ENCODE results near the gene RIBC1. TPM values are rescaled to one million over a fixed set of nuclear protein-coding genes. Genes with fewer than 3 reads are reported as not detected.

Gene RIBC1
- total RNA-seq, 1 donor from 2014 or later: 0.74 TPM

Small RNAs within 50 kb of the gene (small RNA-seq; reads per million reads assigned to genes)
- not detected for gene MIR6857 (ENCODE audit: low replicate concordance)
- not detected for gene VTRNA3-1P (ENCODE audit: low replicate concordance)

Other genes starting within 250 kb of the RIBC1 start
- gene KDM5C, start 197.7 kb upstream of the RIBC1 start, total RNA-seq: 105 TPM
- 14.0 TPM for gene IQSEC2, start 141.3 kb upstream of the RIBC1 start, total RNA-seq
- 23.4 TPM for gene SMC1A, start 219 bp upstream of the RIBC1 start, total RNA-seq
- gene HSD17B10, start 11.5 kb downstream of the RIBC1 start, total RNA-seq: 22.1 TPM

Data from temporal lobe (tissue), 2 donors.